A549 treated with AZD9567 at 1 μM for 4 hours (cell line): ENCODE results near the gene DCUN1D1. TPM values are rescaled to one million over a fixed set of nuclear protein-coding genes. Genes with fewer than 3 reads are reported as not detected.

Experiments
- total RNA-seq: library from RNA; stranded (reverse); fragments of 200-300 nt; extraction: Qiagen RNA extraction; gene quantifications from 5 replicates; pipeline ENCODE4 v1.2.3, GENCODE V29; 2022; ENCODE audit not compliant: insufficient read depth

Gene DCUN1D1
- 14.2 to 22.1 TPM (median 18.1 TPM) in 5 replicates for total RNA-seq

DNA sequence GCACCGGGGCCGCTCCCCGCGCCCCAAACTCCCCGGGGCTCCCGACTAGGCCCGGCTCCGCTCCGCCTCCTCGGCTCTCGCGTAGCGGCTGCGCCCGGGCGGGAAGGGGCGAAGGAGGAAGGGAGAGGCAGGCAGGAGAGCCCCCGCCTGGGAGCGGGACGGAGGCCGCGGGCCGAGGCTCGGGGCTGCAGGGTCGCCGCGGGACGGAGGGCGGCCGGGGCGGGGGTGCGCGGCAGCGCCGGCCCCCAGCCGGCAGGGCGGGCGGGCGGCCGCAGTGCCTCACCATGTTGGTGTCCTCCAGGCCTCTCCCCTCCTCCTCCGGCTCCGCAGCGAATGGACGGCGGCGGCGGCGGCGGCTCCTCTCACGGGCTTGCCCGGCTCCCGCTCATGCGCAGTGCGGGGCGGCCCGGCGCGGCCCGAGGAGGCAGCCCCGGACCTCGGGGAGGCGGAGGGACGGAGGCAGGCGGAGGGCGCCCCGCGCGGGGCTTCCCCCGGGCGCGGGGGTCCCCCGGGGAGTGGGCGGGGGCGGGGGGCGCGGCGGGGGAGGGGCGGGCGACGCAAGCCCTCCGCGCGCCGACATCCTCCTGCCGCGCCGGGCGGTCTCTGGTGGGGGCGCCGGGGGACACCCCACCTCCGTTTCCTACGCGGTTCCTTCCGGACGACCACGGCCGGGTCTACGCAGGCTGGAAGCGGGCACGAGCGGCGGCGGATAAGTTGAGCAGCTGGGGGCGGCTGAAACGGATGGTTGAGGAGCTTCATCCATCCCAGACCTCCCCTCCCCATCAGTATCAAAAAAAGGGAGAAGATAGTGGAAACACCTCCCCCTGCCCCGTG lies at the start of gene DCUN1D1:
DCUN1D1 (minus strand) TSS at position 335 of the 834 bp plus-strand sequence; CDS start at position 286, 49 bp downstream.

Other genes starting within 250 kb of the DCUN1D1 start
- gene ATP11B, start 187.0 kb downstream of the DCUN1D1 start, total RNA-seq, result 8.5 to 21.5 TPM (median 12.8 TPM) in 5 replicates
- gene MCCC1, start 119.0 kb upstream of the DCUN1D1 start, total RNA-seq, result 7.7 to 8.6 TPM (median 8.0 TPM) in 5 replicates
- gene LAMP3, start 182.2 kb upstream of the DCUN1D1 start, total RNA-seq, result 0.12 to 0.57 TPM (median 0.17 TPM) in 5 replicates